PC-9 (cell line): Measurements from ENCODE around the gene SPDYE16. TPM values are rescaled to one million over a fixed set of nuclear protein-coding genes. Genes with fewer than 3 reads are reported as not detected.
"Not testable (repeated sequence)": the region's sequence is repeated elsewhere in the genome, so short reads cannot be mapped to it uniquely, and the experiment has no call there.

Experiments
- BruUV-seq: library from RNA; stranded (reverse); fragments of 400-500 nt; replicated peaks from 2 replicates; lab custom pipeline; 2021; lab: Mats Ljungman, UMichigan
- CTCF ChIA-PET: fragments of 300-600 bp; sonication (Branson Sonifier 250); formaldehyde crosslinking; loops from one replicate; lab custom pipeline; 2022; ENCODE audit warnings: antibody characterized with exemption; lab: Charles Lee
- POLR2A ChIA-PET: fragments of 300-600 bp; sonication (Branson Sonifier 250); formaldehyde crosslinking; loops from one replicate; lab custom pipeline; 2022; ENCODE audit warnings: antibody characterized with exemption; ENCODE audit not compliant: unreplicated experiment; lab: Charles Lee
- DNase-seq, 2 experiments: peaks; one replicate each; pipeline versions ENCODE4 v3.0.0 to v3.0.0-alpha.2; 2015 to 2022; ENCODE audit warnings: mixed read lengths in 1 of 2
- H2AFZ ChIP-seq: fragments of 200-600 bp; sonication (generic); 2 replicates; pipeline ENCODE4 v1.8.1; 2017; ENCODE audit warnings: antibody characterized with exemption
- H3F3A ChIP-seq: fragments of 200-600 bp; sonication (generic); 2 replicates; pipeline ENCODE4 v1.8.1; 2017; ENCODE audit warnings: antibody characterized with exemption, mild to moderate bottlenecking, low read depth; ENCODE audit not compliant: insufficient read depth
- H3K27ac ChIP-seq: fragments of 200-600 bp; sonication (generic); 2 replicates; pipeline ENCODE4 v1.6.1; 2016; ENCODE audit warnings: mixed run types
- H3K27me3 ChIP-seq: fragments of 200-600 bp; sonication (generic); 2 replicates; pipeline ENCODE4 v1.6.1; 2016; ENCODE audit warnings: low read depth, mixed run types; ENCODE audit not compliant: insufficient read depth
- H3K36me3 ChIP-seq: fragments of 200-600 bp; sonication (generic); 2 replicates; pipeline ENCODE4 v1.6.1; 2016; ENCODE audit warnings: low read depth, mixed run types
- H3K4me1 ChIP-seq: fragments of 200-600 bp; sonication (generic); replicated peaks from 2 replicates; pipeline ENCODE4 v1.6.1; 2016; ENCODE audit warnings: mixed run types; ENCODE audit not compliant: insufficient read depth
- H3K4me2 ChIP-seq: fragments of 200-600 bp; sonication (generic); 2 replicates; pipeline ENCODE4 v1.6.1; 2017; ENCODE audit warnings: mixed run types
- H3K4me3 ChIP-seq: fragments of 200-600 bp; sonication (generic); 2 replicates; pipeline ENCODE4 v1.6.1; 2016; ENCODE audit warnings: mixed run types
- H3K79me2 ChIP-seq: fragments of 200-600 bp; sonication (generic); 2 replicates; pipeline ENCODE4 v1.6.1; 2017; ENCODE audit warnings: low read depth, mixed run types
- H3K9me2 ChIP-seq: fragments of 200-600 bp; sonication (generic); 2 replicates; pipeline ENCODE4 v1.8.1; 2017; ENCODE audit warnings: mild to moderate bottlenecking; ENCODE audit not compliant: insufficient read depth
- H3K9me3 ChIP-seq: fragments of 200-600 bp; sonication (generic); 2 replicates; pipeline ENCODE4 v1.8.1; 2016; ENCODE audit warnings: low read depth; ENCODE audit not compliant: insufficient read depth
- H4K20me1 ChIP-seq: fragments of 200-600 bp; sonication (generic); 2 replicates; pipeline ENCODE4 v1.8.1; 2017; ENCODE audit not compliant: insufficient read depth
- CTCF ChIP-seq: fragments of 200-600 bp; sonication (generic); conservative IDR thresholded peaks from 2 replicates; pipeline ENCODE4 v1.6.1; 2017; ENCODE audit warnings: mixed run types, antibody characterized with exemption, mild to moderate bottlenecking, moderate library complexity
- EZH2 ChIP-seq: fragments of 200-600 bp; sonication (generic); IDR thresholded peaks from 2 replicates; pipeline ENCODE4 v1.8.0; 2017; ENCODE audit warnings: antibody characterized with exemption, low read depth
- intact Hi-C: fragments of 100-400 bp; cut with micrococcal nuclease; formaldehyde crosslinking; loops from one replicate; pipeline ENCODE4 v1.10.0; 2022; ENCODE audit not compliant: unreplicated experiment
- total RNA-seq: library from RNA; stranded (reverse); gene quantifications from 2 replicates; pipeline ENCODE4 v1.2.3, GENCODE V29; 2021

Gene SPDYE16
- total RNA-seq, 1 experiment from 2014 or later = not detected

GRCh38 chr7:76512941-76513816 is 29.9 kb downstream of the SPDYE16 start:
- no peak for TF ChIP-seq EZH2
- TF ChIP-seq CTCF = peak; percentile 60
- ChIA-PET POLR2A (no interaction called here), CTCF (no interaction called here)
- Histone ChIP-seq H2AFZ (no peak overlapping the region), H3K9me2 (no peaks in the 10 kb centered on the region), H3K36me3 (no peaks in the 10 kb centered on the region), H3K4me2 (peak overlapping the region; percentile 60), H3K79me2 (no peaks in the 10 kb centered on the region), H3K27me3 (no peaks in the 10 kb centered on the region), H3K9me3 (no peaks in the 10 kb centered on the region), H4K20me1 (no peaks in the 10 kb centered on the region), H3K4me1 (peaks cover 28% of the 10 kb centered on the region), H3F3A (peaks cover 25% of the 10 kb centered on the region), H3K4me3 (no peak overlapping the region), H3K27ac (peak overlapping the region; percentile 43; the same call in 1 of the 2 replicates)
- intact Hi-C loops = loop anchor here (5.0 kb wide), 1 partner anchor 196 kb away; no protein-coding TSS in a partner anchor
- DNase-seq = peak in 1 of 2 experiments; percentile 34
- BruUV-seq = no TSS peak

- Histone ChIP-seq H3K4me2 (peak overlapping the region; percentile 82), H3K4me3 (peak overlapping the region; percentile 53; the same call in 1 of the 2 replicates), H3K27ac (peak overlapping the region; percentile 43; the same call in 1 of the 2 replicates), H3F3A (peaks cover 33% of the 10 kb centered on the region), H3K4me1 (peaks cover 28% of the 10 kb centered on the region)
- H3K36me3 ChIP-seq, H3K27me3 ChIP-seq, CTCF ChIA-PET, H3K9me3 ChIP-seq, H4K20me1 ChIP-seq, H3K79me2 ChIP-seq, H3K9me2 ChIP-seq, H2AFZ ChIP-seq, POLR2A ChIA-PET: not testable (repeated sequence)
- intact Hi-C loops = loop anchor here (2.0 to 5.0 kb wide), 2 partner anchors 89 to 195 kb away; no protein-coding TSS in a partner anchor
- TSS peak; percentile 7 for BruUV-seq
- peak in 1 of 2 experiments; percentile 73 for DNase-seq
Measured at GRCh38 chr7:76511911-76512885, 30.9 kb downstream of the SPDYE16 start.

- H2AFZ ChIP-seq, H3K27me3 ChIP-seq, DNase-seq, H3K79me2 ChIP-seq, POLR2A ChIA-PET, H3K27ac ChIP-seq, H4K20me1 ChIP-seq, H3K9me3 ChIP-seq, H3K36me3 ChIP-seq, H3K9me2 ChIP-seq, CTCF ChIA-PET: not testable (repeated sequence)
- Histone ChIP-seq H3K4me3 (peak overlapping the region; percentile 53; the same call in 1 of the 2 replicates), H3K4me1 (peaks cover 28% of the 10 kb centered on the region), H3K4me2 (peak overlapping the region; percentile 82), H3F3A (peaks cover 35% of the 10 kb centered on the region)
- intact Hi-C loops = loop anchor here (2.0 to 5.0 kb wide), 2 partner anchors 89 to 194 kb away; no protein-coding TSS in a partner anchor
- TSS peak; percentile 55 for BruUV-seq
Measured at GRCh38 chr7:76511200-76511910, 31.7 kb downstream of the SPDYE16 start.
